Measurements from ENCODE around the gene FGF7. TPM values are rescaled to one million over a fixed set of nuclear protein-coding genes. Genes with fewer than 3 reads are reported as not detected.
"Not testable (repeated sequence)": the region's sequence is repeated elsewhere in the genome, so short reads cannot be mapped to it uniquely, and the experiment has no call there.

Gene FGF7
- total and polyA plus RNA-seq, 3 donors from 2014 or later = 1.6 to 3.2 (median 2.8) TPM

DNA sequence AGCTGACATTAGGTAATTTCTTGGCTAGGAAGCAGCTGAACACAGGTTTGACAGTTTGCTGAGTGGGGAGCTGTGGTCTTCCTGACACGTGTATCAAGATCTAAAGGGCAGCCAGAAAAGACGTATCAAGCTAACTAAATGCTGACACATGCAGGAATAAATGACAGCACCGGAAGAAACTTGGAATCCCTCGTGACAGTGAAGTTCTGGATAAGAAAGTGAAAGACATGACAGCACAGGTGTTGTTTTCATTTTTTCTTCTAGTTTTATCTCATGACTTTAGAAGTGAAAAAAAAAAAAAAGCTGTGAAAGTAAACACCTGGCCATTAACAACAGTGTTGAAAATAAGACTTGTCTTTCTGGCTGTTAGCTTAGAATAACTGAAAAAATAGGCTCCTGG is 48.7 kb downstream of the FGF7 start:
- intact Hi-C loops (cut with DNase I; ENCODE audit: low total_unique reads) = no loop called here
- H3K9me3 ChIP-seq = no peaks in the 10 kb centered on the region
- TF ChIP-seq, protein P1, sequence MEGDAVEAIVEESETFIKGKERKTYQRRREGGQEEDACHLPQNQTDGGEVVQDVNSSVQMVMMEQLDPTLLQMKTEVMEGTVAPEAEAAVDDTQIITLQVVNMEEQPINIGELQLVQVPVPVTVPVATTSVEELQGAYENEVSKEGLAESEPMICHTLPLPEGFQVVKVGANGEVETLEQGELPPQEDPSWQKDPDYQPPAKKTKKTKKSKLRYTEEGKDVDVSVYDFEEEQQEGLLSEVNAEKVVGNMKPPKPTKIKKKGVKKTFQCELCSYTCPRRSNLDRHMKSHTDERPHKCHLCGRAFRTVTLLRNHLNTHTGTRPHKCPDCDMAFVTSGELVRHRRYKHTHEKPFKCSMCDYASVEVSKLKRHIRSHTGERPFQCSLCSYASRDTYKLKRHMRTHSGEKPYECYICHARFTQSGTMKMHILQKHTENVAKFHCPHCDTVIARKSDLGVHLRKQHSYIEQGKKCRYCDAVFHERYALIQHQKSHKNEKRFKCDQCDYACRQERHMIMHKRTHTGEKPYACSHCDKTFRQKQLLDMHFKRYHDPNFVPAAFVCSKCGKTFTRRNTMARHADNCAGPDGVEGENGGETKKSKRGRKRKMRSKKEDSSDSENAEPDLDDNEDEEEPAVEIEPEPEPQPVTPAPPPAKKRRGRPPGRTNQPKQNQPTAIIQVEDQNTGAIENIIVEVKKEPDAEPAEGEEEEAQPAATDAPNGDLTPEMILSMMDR (IDR thresholded peaks at IDR 0.05) = no peak
- no peak for TF ChIP-seq POLR2A (IDR thresholded peaks at IDR 0.05)
- H3K36me3 ChIP-seq (ENCODE audit: low read depth, missing control alignments) = no peaks in the 10 kb centered on the region
- no peaks in the 10 kb centered on the region for H3K27me3 ChIP-seq
- no peak for DNase-seq
- no peak overlapping the region for H3K27ac ChIP-seq
- no peak overlapping the region for H3K4me3 ChIP-seq
- no peaks in the 10 kb centered on the region for H3K4me1 ChIP-seq
- 60 to 69% methylated on average over 4 of the region's 4 CpGs for WGBS, 2 donors

DNA sequence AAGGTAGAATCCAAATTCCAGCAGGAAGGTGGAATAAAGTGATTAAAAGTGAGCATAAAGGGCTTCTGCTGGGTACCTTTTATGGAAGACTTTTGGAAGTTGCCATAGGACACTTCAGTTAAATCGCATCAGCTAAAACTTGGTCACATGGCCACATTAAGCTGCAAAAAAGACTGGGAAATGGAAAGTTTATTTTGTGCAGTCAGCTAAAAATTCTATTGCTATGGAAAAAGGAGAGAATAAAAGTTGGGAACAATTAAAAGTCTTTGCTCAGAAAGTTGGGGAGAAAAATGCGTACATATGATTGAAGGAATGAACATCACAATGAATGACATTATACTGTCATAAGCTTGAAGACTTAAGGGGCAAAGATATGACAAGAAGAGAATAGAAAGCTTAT is 49.3 kb downstream of the FGF7 start:
- H3K4me1 ChIP-seq = no peaks in the 10 kb centered on the region
- no peak overlapping the region for H3K4me3 ChIP-seq
- no peaks in the 10 kb centered on the region for H3K36me3 ChIP-seq (ENCODE audit: low read depth, missing control alignments)
- H3K27me3 ChIP-seq = no peaks in the 10 kb centered on the region
- intact Hi-C loops (cut with DNase I; ENCODE audit: low total_unique reads) = no loop called here
- WGBS, 2 donors = 76 to 91% methylated on average over 2 of the region's 2 CpGs
- DNase-seq = no peak
- TF ChIP-seq, protein P1 (IDR thresholded peaks at IDR 0.05) = no peak
- no peak for TF ChIP-seq POLR2A (IDR thresholded peaks at IDR 0.05)
- H3K27ac ChIP-seq = no peak overlapping the region
- no peaks in the 10 kb centered on the region for H3K9me3 ChIP-seq

DNA sequence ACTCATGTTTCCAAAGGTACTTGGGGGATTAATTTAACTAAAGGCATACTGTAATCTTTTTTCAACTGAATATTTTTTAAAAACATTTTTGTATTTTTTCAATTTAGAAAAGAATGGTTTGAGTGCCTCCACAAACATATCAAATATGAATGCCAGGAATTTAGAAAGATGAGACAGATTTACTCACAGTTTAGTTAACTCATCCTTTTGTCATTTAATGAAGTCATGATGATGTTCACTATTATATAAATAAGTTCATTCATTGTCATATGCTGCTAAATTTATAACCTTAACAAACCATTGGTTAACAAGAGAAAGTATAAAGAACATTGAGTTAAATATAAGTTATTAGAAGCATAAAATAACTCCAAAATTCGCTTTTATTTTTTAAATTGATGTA is 50.0 kb downstream of the FGF7 start:
- intact Hi-C loops (cut with DNase I; ENCODE audit: low total_unique reads) = no loop called here
- WGBS, 2 donors = 92 to 97% methylated on average over 1 of the region's 1 CpG
- Histone ChIP-seq H3K4me3 (no peak overlapping the region), H3K9me3 (no peaks in the 10 kb centered on the region), H3K27ac (no peak overlapping the region), H3K27me3 (no peaks in the 10 kb centered on the region), H3K4me1 (no peaks in the 10 kb centered on the region), H3K36me3 (ENCODE audit: low read depth, missing control alignments) (no peaks in the 10 kb centered on the region)
- TF ChIP-seq, protein P1 (IDR thresholded peaks at IDR 0.05) = no peak
- TF ChIP-seq POLR2A (IDR thresholded peaks at IDR 0.05) = no peak
- no peak for DNase-seq

DNA sequence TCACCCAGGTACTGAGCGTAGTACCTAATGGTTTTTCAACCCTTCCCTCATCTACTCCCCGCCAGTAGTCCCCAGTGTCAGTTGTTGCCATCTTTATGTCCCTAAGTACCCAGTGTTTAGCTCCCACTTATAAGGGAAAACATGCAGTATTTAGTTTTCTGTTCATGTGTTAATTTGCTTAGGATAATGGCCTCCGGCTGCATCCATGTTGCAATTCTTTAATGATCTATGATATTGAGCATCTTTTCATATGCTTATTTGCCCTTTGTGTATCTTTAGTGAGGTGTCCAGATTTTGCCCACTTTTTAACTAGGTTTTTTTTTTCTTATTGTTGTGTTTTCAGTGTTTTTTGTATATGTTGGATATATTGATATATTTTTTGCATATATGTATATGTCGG is 55.0 kb downstream of the FGF7 start:
- intact Hi-C loops (cut with DNase I; ENCODE audit: low total_unique reads); H3K9me3 ChIP-seq; H3K36me3 ChIP-seq (ENCODE audit: low read depth, missing control alignments); H3K27me3 ChIP-seq; H3K4me1 ChIP-seq; DNase-seq; H3K27ac ChIP-seq; H3K4me3 ChIP-seq: not testable (repeated sequence)
- WGBS, 2 donors = 68 to 83% methylated on average over 4 of the region's 4 CpGs

DNA sequence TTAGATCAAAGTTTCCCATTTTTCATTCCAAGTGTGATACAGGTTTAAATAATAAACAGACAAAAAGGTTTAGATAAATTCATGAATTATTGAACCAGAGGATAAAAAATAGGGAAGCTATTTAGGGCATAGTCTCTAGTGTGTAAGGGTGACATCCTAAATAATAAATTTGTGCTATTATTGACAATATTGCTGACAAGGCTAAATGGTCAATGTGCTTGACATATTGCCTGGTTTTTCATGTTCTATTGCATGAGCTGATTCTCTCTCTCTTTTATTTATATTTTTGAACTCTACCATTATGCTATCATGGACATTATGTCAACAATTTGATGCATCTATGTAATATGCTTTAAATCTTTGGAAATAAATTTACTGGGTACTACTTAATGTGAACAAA is 55.9 kb downstream of the FGF7 start:
- H3K9me3 ChIP-seq; H3K36me3 ChIP-seq (ENCODE audit: low read depth, missing control alignments); H3K4me3 ChIP-seq; DNase-seq; H3K27me3 ChIP-seq; intact Hi-C loops (cut with DNase I; ENCODE audit: low total_unique reads); H3K4me1 ChIP-seq; H3K27ac ChIP-seq: not testable (repeated sequence)

DNA sequence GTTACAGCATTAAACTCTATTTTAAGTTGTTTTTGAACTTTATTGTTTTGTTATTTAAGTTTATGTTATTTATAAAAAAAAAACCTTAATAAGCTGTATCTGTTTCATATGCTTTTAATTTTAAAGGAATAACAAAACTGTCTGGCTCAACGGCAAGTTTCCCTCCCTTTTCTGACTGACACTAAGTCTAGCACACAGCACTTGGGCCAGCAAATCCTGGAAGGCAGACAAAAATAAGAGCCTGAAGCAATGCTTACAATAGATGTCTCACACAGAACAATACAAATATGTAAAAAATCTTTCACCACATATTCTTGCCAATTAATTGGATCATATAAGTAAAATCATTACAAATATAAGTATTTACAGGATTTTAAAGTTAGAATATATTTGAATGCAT is 62.4 kb downstream of the FGF7 start:
- H3K4me1 ChIP-seq; H3K4me3 ChIP-seq; H3K27me3 ChIP-seq; H3K27ac ChIP-seq; H3K9me3 ChIP-seq; intact Hi-C loops (cut with DNase I; ENCODE audit: low total_unique reads); H3K36me3 ChIP-seq (ENCODE audit: low read depth, missing control alignments); DNase-seq: not testable (repeated sequence)
- WGBS, 2 donors = 64 to 70% methylated on average over 1 of the region's 1 CpG

Measured in testis (tissue), 3 donors.